ENCODE data around the gene MAN2A1. TPM values are rescaled to one million over a fixed set of nuclear protein-coding genes. Genes with fewer than 3 reads are reported as not detected.
"Not testable (repeated sequence)": the region's sequence is repeated elsewhere in the genome, so short reads cannot be mapped to it uniquely, and the experiment has no call there.

MAN2A1 gene
- total RNA-seq, 1 experiment from 2014 or later, result 78.0 TPM

GRCh38 chr5:109888989-109889388 is 199.3 kb downstream of the MAN2A1 start:
- H3K36me3 Mint-ChIP-seq (ENCODE audit: insufficient read depth in 1 of 3, low read depth in 3 of 3), result peaks cover 2 to 7% (median 4%) of the 10 kb centered on the region in 3 experiments; a peak in 5 of 7 replicates
- Histone ChIP-seq H3K79me2 (ENCODE audit: insufficient read depth, low read length) (no peaks in the 10 kb centered on the region), H3K79me1 (ENCODE audit: insufficient read depth, low read depth, low read length, poor library complexity, severe bottlenecking) (no peaks in the 10 kb centered on the region), H3K4me2 (ENCODE audit: insufficient read depth, insufficient read length, low read length) (no peak overlapping the region), H3K4ac (ENCODE audit: low read depth, low read length) (no peak overlapping the region), H4K91ac (ENCODE audit: insufficient read length, low read depth, low read length) (no peak overlapping the region), H2BK15ac (ENCODE audit: low read depth, low read length) (no peak overlapping the region), H2AFZ (ENCODE audit: low read length) (no peak overlapping the region), H3K23me2 (ENCODE audit: insufficient read length, low read depth, low read length, poor library complexity, severe bottlenecking) (no peaks in the 10 kb centered on the region), H3T11ph (ENCODE audit: low read length) (no peak overlapping the region), H4K8ac (replicated peaks; ENCODE audit: insufficient read length, low read depth, low read length) (no peak overlapping the region), H3K9me3 (ENCODE audit: control insufficient read depth, low read depth, low read length) (no peaks in the 10 kb centered on the region), H2BK5ac (ENCODE audit: insufficient read length, low read length) (no peak overlapping the region), H4K20me1 (ENCODE audit: control insufficient read depth, insufficient read depth, insufficient read length) (no peaks in the 10 kb centered on the region), H2BK120ac (ENCODE audit: low read depth, low read length, poor library complexity, severe bottlenecking) (no peak overlapping the region), H3K27ac (ENCODE audit: insufficient read length, low read depth, low read length) (no peak overlapping the region), H2AK5ac (ENCODE audit: insufficient read length, low read length) (no peak overlapping the region), H3K56ac (ENCODE audit: insufficient read length, low read depth, low read length) (no peak overlapping the region), H3K9ac (ENCODE audit: extremely low read depth, insufficient read length, low read length) (no peak overlapping the region), H3K23ac (ENCODE audit: insufficient read length, low read depth, low read length) (no peak overlapping the region), H3K27me3 (ENCODE audit: insufficient read depth, low read length) (no peaks in the 10 kb centered on the region), H3K18ac (ENCODE audit: insufficient read length, low read depth, low read length) (no peak overlapping the region), H4K5ac (ENCODE audit: insufficient read length, low read depth, low read length) (no peak overlapping the region), H2BK20ac (ENCODE audit: low read depth, low read length, poor library complexity, severe bottlenecking) (no peak overlapping the region), H3K4me1 (ENCODE audit: insufficient read depth, low read length) (no peaks in the 10 kb centered on the region), H2BK12ac (ENCODE audit: insufficient read length, low read depth, low read length) (no peak overlapping the region), H3K14ac (ENCODE audit: insufficient read depth, low read length) (no peak overlapping the region)
- DNase-seq, result no peak
- H3K9me3 Mint-ChIP-seq, result peaks cover 8 to 15% of the 10 kb centered on the region in 2 experiments; a peak in 4 of 5 replicates
- H3K27ac Mint-ChIP-seq, result no peak overlapping the region
- no peaks in the 10 kb centered on the region for H3K4me1 Mint-ChIP-seq
- TF ChIP-seq, protein P1, sequence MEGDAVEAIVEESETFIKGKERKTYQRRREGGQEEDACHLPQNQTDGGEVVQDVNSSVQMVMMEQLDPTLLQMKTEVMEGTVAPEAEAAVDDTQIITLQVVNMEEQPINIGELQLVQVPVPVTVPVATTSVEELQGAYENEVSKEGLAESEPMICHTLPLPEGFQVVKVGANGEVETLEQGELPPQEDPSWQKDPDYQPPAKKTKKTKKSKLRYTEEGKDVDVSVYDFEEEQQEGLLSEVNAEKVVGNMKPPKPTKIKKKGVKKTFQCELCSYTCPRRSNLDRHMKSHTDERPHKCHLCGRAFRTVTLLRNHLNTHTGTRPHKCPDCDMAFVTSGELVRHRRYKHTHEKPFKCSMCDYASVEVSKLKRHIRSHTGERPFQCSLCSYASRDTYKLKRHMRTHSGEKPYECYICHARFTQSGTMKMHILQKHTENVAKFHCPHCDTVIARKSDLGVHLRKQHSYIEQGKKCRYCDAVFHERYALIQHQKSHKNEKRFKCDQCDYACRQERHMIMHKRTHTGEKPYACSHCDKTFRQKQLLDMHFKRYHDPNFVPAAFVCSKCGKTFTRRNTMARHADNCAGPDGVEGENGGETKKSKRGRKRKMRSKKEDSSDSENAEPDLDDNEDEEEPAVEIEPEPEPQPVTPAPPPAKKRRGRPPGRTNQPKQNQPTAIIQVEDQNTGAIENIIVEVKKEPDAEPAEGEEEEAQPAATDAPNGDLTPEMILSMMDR (conservative IDR thresholded peaks at IDR 0.05), result no peak
- no peaks in the 10 kb centered on the region for H3K27me3 Mint-ChIP-seq (ENCODE audit: low read depth)
- H3K4me3 Mint-ChIP-seq, result no peak overlapping the region
- WGBS (ENCODE audit: extremely low coverage, insufficient read length, low lambda C conversion rate), result no CpG with 5 or more reads among the region's 1 CpG

DNA sequence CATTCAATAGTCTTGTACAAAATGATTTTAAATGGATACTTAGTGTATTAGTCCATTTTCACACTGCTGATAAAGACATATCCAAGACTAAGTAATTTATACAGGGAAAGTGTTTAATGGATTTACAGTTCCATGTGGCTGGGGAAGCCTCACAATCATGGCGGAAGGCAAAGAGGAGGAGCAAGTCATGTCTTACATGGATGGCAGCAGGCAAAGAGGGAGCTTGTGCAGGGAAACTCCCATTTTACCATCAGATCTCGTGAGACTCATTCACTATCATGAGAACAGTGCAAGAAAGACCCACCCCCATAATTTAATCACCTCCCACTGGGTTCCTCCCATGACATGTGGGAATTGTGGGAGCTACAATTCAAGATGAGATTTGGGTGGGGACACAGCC is 203.5 kb downstream of the MAN2A1 start:
- H3K18ac ChIP-seq (ENCODE audit: insufficient read length, low read depth, low read length); H3K27me3 ChIP-seq (ENCODE audit: insufficient read depth, low read length); H3K4ac ChIP-seq (ENCODE audit: low read depth, low read length): not testable (repeated sequence)

More for the DNA sequence above, 203.5 kb downstream of the MAN2A1 start:
- not testable (repeated sequence) for H3T11ph ChIP-seq (ENCODE audit: low read length); H3K4me3 Mint-ChIP-seq; H3K14ac ChIP-seq (ENCODE audit: insufficient read depth, low read length); DNase-seq; H3K9me3 ChIP-seq (ENCODE audit: control insufficient read depth, low read depth, low read length); H2AFZ ChIP-seq (ENCODE audit: low read length); H2AK5ac ChIP-seq (ENCODE audit: insufficient read length, low read length); H4K91ac ChIP-seq (ENCODE audit: insufficient read length, low read depth, low read length); H3K79me1 ChIP-seq (ENCODE audit: insufficient read depth, low read depth, low read length, poor library complexity, severe bottlenecking); H3K23me2 ChIP-seq (ENCODE audit: insufficient read length, low read depth, low read length, poor library complexity, severe bottlenecking); H3K4me1 Mint-ChIP-seq; H3K36me3 Mint-ChIP-seq (ENCODE audit: insufficient read depth in 1 of 3, low read depth in 3 of 3); H4K5ac ChIP-seq (ENCODE audit: insufficient read length, low read depth, low read length); H4K20me1 ChIP-seq (ENCODE audit: control insufficient read depth, insufficient read depth, insufficient read length); H2BK12ac ChIP-seq (ENCODE audit: insufficient read length, low read depth, low read length); H3K4me2 ChIP-seq (ENCODE audit: insufficient read depth, insufficient read length, low read length); H2BK5ac ChIP-seq (ENCODE audit: insufficient read length, low read length); H3K9ac ChIP-seq (ENCODE audit: extremely low read depth, insufficient read length, low read length); H3K27ac Mint-ChIP-seq; H4K8ac ChIP-seq (replicated peaks; ENCODE audit: insufficient read length, low read depth, low read length); H3K27me3 Mint-ChIP-seq (ENCODE audit: low read depth); H3K4me1 ChIP-seq (ENCODE audit: insufficient read depth, low read length); H3K27ac ChIP-seq (ENCODE audit: insufficient read length, low read depth, low read length); H3K56ac ChIP-seq (ENCODE audit: insufficient read length, low read depth, low read length); H2BK120ac ChIP-seq (ENCODE audit: low read depth, low read length, poor library complexity, severe bottlenecking); H3K23ac ChIP-seq (ENCODE audit: insufficient read length, low read depth, low read length); H2BK20ac ChIP-seq (ENCODE audit: low read depth, low read length, poor library complexity, severe bottlenecking); H2BK15ac ChIP-seq (ENCODE audit: low read depth, low read length); H3K79me2 ChIP-seq (ENCODE audit: insufficient read depth, low read length)
- WGBS (ENCODE audit: extremely low coverage, insufficient read length, low lambda C conversion rate), result no CpG with 5 or more reads among the region's 2 CpGs
- H3K9me3 Mint-ChIP-seq, result peaks cover 11 to 16% of the 10 kb centered on the region in 2 experiments; a peak in 4 of 5 replicates

All from H9 (cell line).